ENCODE results near the gene RNF121.

RNF121 gene

GRCh38 chr11:71913756-71914526, 14.9 kb upstream of the RNF121 start:
- Histone ChIP-seq H3K27me3 (no peaks in the 10 kb centered on the region), H3K9me3 (replicated peaks in 1 of 11) (no peaks in the 10 kb centered on the region; a peak in 2 of 22 replicates), H3K36me3 (peaks cover 53 to 80% (median 62%) of the 10 kb centered on the region in 11 experiments), H3K9ac (no peak overlapping the region), H3K27ac (0 out of 22 replicates have a peak overlapping the region, but pooled peaks of 1 of the 11 experiments have one; percentile 19), H3K4me2 (peak overlapping the region in 7 of 11 experiments; percentile 10 to 73 (median 50); a peak in 12 of 22 replicates), H3K4me1 (peaks cover 0 to 25% (median 16%) of the 10 kb centered on the region in 10 experiments; a peak in 13 of 20 replicates), H4K20me1 (no peaks in the 10 kb centered on the region), H3K4me3 (peak overlapping the region in 1 of 10 experiments; percentile 16; a peak in 1 of 20 replicates)
- no peak for TF ChIP-seq Cebpa-rat (IDR thresholded peaks at IDR 0.05)

GRCh38 chr11:71914617-71915189, 14.1 kb upstream of the RNF121 start:
- Histone ChIP-seq H4K20me1 (no peaks in the 10 kb centered on the region), H3K36me3 (peaks cover 53 to 81% (median 63%) of the 10 kb centered on the region in 11 experiments), H3K27me3 (no peaks in the 10 kb centered on the region), H3K4me1 (peaks cover 0 to 25% (median 16%) of the 10 kb centered on the region in 10 experiments; a peak in 13 of 20 replicates), H3K4me2 (peak overlapping the region in 5 of 11 experiments; percentile 38 to 73 (median 65); a peak in 9 of 22 replicates), H3K4me3 (no peak overlapping the region), H3K27ac (no peak overlapping the region), H3K9ac (no peak overlapping the region), H3K9me3 (replicated peaks in 1 of 11) (no peaks in the 10 kb centered on the region; a peak in 2 of 22 replicates)
- no peak for TF ChIP-seq Cebpa-rat (IDR thresholded peaks at IDR 0.05)

- TF ChIP-seq Cebpa-rat (IDR thresholded peaks at IDR 0.05): no peak
- Histone ChIP-seq H3K27me3 (no peaks in the 10 kb centered on the region), H3K36me3 (peaks cover 43 to 81% (median 62%) of the 10 kb centered on the region in 11 experiments), H3K9me3 (replicated peaks in 1 of 11) (no peaks in the 10 kb centered on the region; a peak in 2 of 22 replicates), H3K9ac (no peak overlapping the region), H3K4me2 (no peak overlapping the region), H3K4me1 (peaks cover 0 to 33% (median 16%) of the 10 kb centered on the region in 10 experiments; a peak in 13 of 20 replicates), H4K20me1 (no peaks in the 10 kb centered on the region), H3K27ac (no peak overlapping the region), H3K4me3 (no peak overlapping the region)
Measured at GRCh38 chr11:71917646-71918140, 11.2 kb upstream of the RNF121 start.

GRCh38 chr11:71927820-71928736, 768 bp upstream of the RNF121 start, which contains the start of gene XNDC1N:
Gene XNDC1N (minus strand): TSS chr11:71928594. CDS start chr11:71923353, 5,241 bp downstream.
- no peak for TF ChIP-seq Cebpa-rat (IDR thresholded peaks at IDR 0.05)
- Histone ChIP-seq H4K20me1 (peaks cover 0 to 22% (median 11%) of the 10 kb centered on the region in 11 experiments; a peak in 10 of 22 replicates), H3K4me2 (peak within 1 kb of the TSS; percentile 89 to 99 (median 95))

GRCh38 chr11:71929491-71929890, 645 bp downstream of the RNF121 start:
- peak overlapping the region in 10 of 11 experiments; percentile 96 to 99 (median 98); a peak in 20 of 22 replicates for H3K27ac ChIP-seq
- H4K20me1 ChIP-seq: peaks cover 0 to 36% (median 23%) of the 10 kb centered on the region in 11 experiments; a peak in 11 of 22 replicates
- H3K4me1 ChIP-seq: peaks cover 29 to 59% (median 44%) of the 10 kb centered on the region in 10 experiments
- no peaks in the 10 kb centered on the region for H3K27me3 ChIP-seq
- H3K9me3 ChIP-seq (replicated peaks in 1 of 11): no peaks in the 10 kb centered on the region
- no peak for TF ChIP-seq Cebpa-rat (IDR thresholded peaks at IDR 0.05)
- peak overlapping the region; percentile 92 to 98 (median 95) for H3K9ac ChIP-seq
- peak overlapping the region; percentile 89 to 99 (median 94) for H3K4me2 ChIP-seq
- H3K36me3 ChIP-seq: peaks cover 0 to 22% (median 14%) of the 10 kb centered on the region in 11 experiments; a peak in 14 of 22 replicates
- H3K4me3 ChIP-seq: peak overlapping the region; percentile 72 to 95 (median 88)

More at GRCh38 chr11:71927820-71928736, 768 bp upstream of the RNF121 start, which contains the start of gene XNDC1N:
- H3K4me3 ChIP-seq: peak within 1 kb of the TSS; percentile 72 to 95 (median 88)
- H3K9me3 ChIP-seq (replicated peaks in 1 of 11): no peaks in the 10 kb centered on the region
- peak within 1 kb of the TSS; percentile 95 to 99 (median 98) for H3K27ac ChIP-seq
- H3K27me3 ChIP-seq: no peaks in the 10 kb centered on the region
- peak within 1 kb of the TSS; percentile 92 to 98 (median 95) for H3K9ac ChIP-seq
- peaks cover 24 to 47% (median 38%) of the 10 kb centered on the region in 10 experiments for H3K4me1 ChIP-seq
- peaks cover 0 to 35% (median 14%) of the 10 kb centered on the region in 11 experiments; a peak in 14 of 22 replicates for H3K36me3 ChIP-seq

GRCh38 chr11:71930556-71931244, 1.9 kb downstream of the RNF121 start:
- H3K27me3 ChIP-seq: no peaks in the 10 kb centered on the region
- H3K4me1 ChIP-seq: peaks cover 31 to 65% (median 46%) of the 10 kb centered on the region in 10 experiments
- no peaks in the 10 kb centered on the region for H3K9me3 ChIP-seq (replicated peaks in 1 of 11)
- H3K36me3 ChIP-seq: peaks cover 0 to 13% (median 8%) of the 10 kb centered on the region in 11 experiments; a peak in 14 of 22 replicates
- H3K4me3 ChIP-seq: peak overlapping the region in 6 of 10 experiments; percentile 77 to 95 (median 88); a peak in 5 of 20 replicates
- no peak for TF ChIP-seq Cebpa-rat (IDR thresholded peaks at IDR 0.05)
- H4K20me1 ChIP-seq: peaks cover 0 to 45% (median 27%) of the 10 kb centered on the region in 11 experiments; a peak in 11 of 22 replicates
- H3K27ac ChIP-seq: no peak overlapping the region
- H3K4me2 ChIP-seq: peak overlapping the region; percentile 89 to 99 (median 94)
- 0 out of 22 replicates have a peak overlapping the region, but pooled peaks of 1 of the 11 experiments have one; percentile 1 for H3K9ac ChIP-seq

- Histone ChIP-seq H3K36me3 (peaks cover 0 to 13% (median 5%) of the 10 kb centered on the region in 11 experiments; a peak in 9 of 22 replicates), H3K9me3 (replicated peaks in 1 of 11) (no peaks in the 10 kb centered on the region), H3K9ac (no peak overlapping the region), H3K4me1 (peaks cover 31 to 65% (median 46%) of the 10 kb centered on the region in 10 experiments), H3K4me3 (no peak overlapping the region), H4K20me1 (peaks cover 0 to 50% (median 30%) of the 10 kb centered on the region in 11 experiments; a peak in 11 of 22 replicates), H3K27ac (no peak overlapping the region), H3K27me3 (no peaks in the 10 kb centered on the region), H3K4me2 (peak overlapping the region; percentile 31 to 99 (median 94); a peak in 8 of 22 replicates)
- no peak for TF ChIP-seq Cebpa-rat (IDR thresholded peaks at IDR 0.05)
Measured at GRCh38 chr11:71931245-71931602, 2.4 kb downstream of the RNF121 start.
